H1 (cell line): Measurements from ENCODE around the gene NMT2. TPM values are rescaled to one million over a fixed set of nuclear protein-coding genes. Genes with fewer than 3 reads are reported as not detected.

Experiments
- CTCF ChIA-PET: fragments of 300-600 bp; sonication (Branson Sonifier 250); formaldehyde crosslinking; loops from one replicate; lab custom pipeline; 2021; ENCODE audit not compliant: partially characterized antibody; lab: Charles Lee
- POLR2A ChIA-PET: fragments of 300-600 bp; sonication (Branson Sonifier 250); formaldehyde crosslinking; loops from one replicate; lab custom pipeline; 2021; ENCODE audit warnings: inconsistent platforms; ENCODE audit not compliant: partially characterized antibody; lab: Charles Lee
- DNase-seq, 2 experiments: peaks; one replicate each; pipeline versions ENCODE4 v3.0.0 to v3.0.0-alpha.2; 2010 to 2022; ENCODE audit warnings: low spot score in 2 of 2, low read depth in 1 of 2, mixed read lengths in 1 of 2
- FAIRE-seq: peaks from 2 replicates; lab custom pipeline; 2011; peaks lifted over from hg19 to GRCh38; lab: Jason Lieb, UNC
- H2AFZ ChIP-seq: 2 replicates; pipeline ENCODE4 v1.8.1; 2012; ENCODE audit warnings: low read length, inconsistent platforms
- H2AK5ac ChIP-seq: 2 replicates; pipeline ENCODE4 v1.6.1; 2013; ENCODE audit warnings: low read depth, low read length
- H2BK120ac ChIP-seq: replicated peaks from 2 replicates; pipeline ENCODE3; 2013; ENCODE audit warnings: low read depth, low read length, inconsistent platforms
- H2BK12ac ChIP-seq: 2 replicates; pipeline ENCODE4 v1.6.1; 2013; ENCODE audit warnings: low read depth, low read length
- H2BK15ac ChIP-seq: 2 replicates; pipeline ENCODE4 v1.6.1; 2013; ENCODE audit warnings: low read length
- H2BK20ac ChIP-seq: 2 replicates; pipeline ENCODE4 v1.6.1; 2013; ENCODE audit warnings: low read length
- H2BK5ac ChIP-seq: 2 replicates; pipeline ENCODE4 v1.6.1; 2013; ENCODE audit warnings: low read depth, low read length
- H3K14ac ChIP-seq: 2 replicates; pipeline ENCODE4 v1.6.1; 2013; ENCODE audit warnings: inconsistent platforms; ENCODE audit not compliant: insufficient read length
- H3K18ac ChIP-seq: 2 replicates; pipeline ENCODE4 v1.6.1; 2013; ENCODE audit warnings: low read length; ENCODE audit errors: extremely low read depth
- H3K23ac ChIP-seq: 2 replicates; pipeline ENCODE4 v1.6.1; 2013; ENCODE audit warnings: inconsistent platforms; ENCODE audit not compliant: insufficient read length
- H3K23me2 ChIP-seq: 2 replicates; pipeline ENCODE4 v1.6.1; 2013; ENCODE audit warnings: low read depth, low read length
- H3K27ac ChIP-seq: 2 replicates; pipeline ENCODE4 v1.6.1; 2011; ENCODE audit warnings: low read depth, low read length, inconsistent platforms
- H3K27me3 ChIP-seq, 4 experiments: replicated peaks in 1 of 4; 1 replicate in 1 of 4; 2 replicates in 3 of 4; pipeline versions ENCODE4 v1.6.1 to v1.8.1; 2011 to 2013; ENCODE audit warnings: low read length in 3 of 4, mild to moderate bottlenecking in 3 of 4, inconsistent platforms in 2 of 4, mixed read lengths in 2 of 4, moderate library complexity in 1 of 4; ENCODE audit not compliant: control insufficient read depth in 3 of 4, insufficient read depth in 3 of 4; ENCODE audit errors: extremely low read depth in 1 of 4
- H3K36me3 ChIP-seq, 4 experiments: 2 replicates each; pipeline versions ENCODE4 v1.6.1 to v1.8.1; 2011 to 2013; ENCODE audit warnings: mild to moderate bottlenecking in 4 of 4, low read length in 3 of 4, moderate library complexity in 2 of 4, control low read depth in 1 of 4, inconsistent platforms in 1 of 4; ENCODE audit not compliant: insufficient read depth in 4 of 4, control insufficient read depth in 2 of 4
- H3K4ac ChIP-seq: replicated peaks from 2 replicates; pipeline ENCODE3; 2013; ENCODE audit warnings: low read length, low read depth, mixed read lengths, inconsistent platforms; ENCODE audit not compliant: insufficient read length
- H3K4me1 ChIP-seq, 4 experiments: replicated peaks in 1 of 4; 1 replicate in 1 of 4; 2 replicates in 3 of 4; pipeline versions ENCODE4 v1.6.1 to v1.8.1; 2011 to 2013; ENCODE audit warnings: low read length in 3 of 4, inconsistent platforms in 2 of 4, mixed read lengths in 1 of 4; ENCODE audit not compliant: insufficient read depth in 4 of 4, control insufficient read depth in 3 of 4
- H3K4me2 ChIP-seq, 2 experiments: 2 replicates each; pipeline versions ENCODE4 v1.6.1 to v1.8.1; 2011 to 2013; ENCODE audit warnings: low read depth in 2 of 2, low read length in 2 of 2, control low read depth in 1 of 2, inconsistent platforms in 1 of 2, mild to moderate bottlenecking in 1 of 2; ENCODE audit not compliant: insufficient read depth in 1 of 2
- H3K4me3 ChIP-seq, 4 experiments: fragments of 200-600, 300-600 bp in 1 of 4; sonication (generic), shearing (Covaris generic), sonication (Bioruptor Twin) in 1 of 4; 2 replicates each; pipeline versions ENCODE4 v1.5.1 to v1.8.1; 2011 to 2016; ENCODE audit warnings: low read length in 4 of 4, low read depth in 3 of 4, control low read depth in 2 of 4, inconsistent platforms in 2 of 4, mild to moderate bottlenecking in 2 of 4, mixed read lengths in 1 of 4, moderate library complexity in 1 of 4; ENCODE audit not compliant: insufficient read depth in 2 of 4; ENCODE audit errors: extremely low read depth in 1 of 4
- H3K56ac ChIP-seq: replicated peaks from 2 replicates; pipeline ENCODE3; 2013; ENCODE audit warnings: low read depth, mild to moderate bottlenecking, mixed read lengths, low read length, inconsistent platforms; ENCODE audit not compliant: insufficient read length
- H3K79me1 ChIP-seq: 2 replicates; pipeline ENCODE4 v1.6.1; 2013; ENCODE audit warnings: low read depth, low read length, control low read depth
- H3K79me2 ChIP-seq, 2 experiments: 2 replicates each; pipeline versions ENCODE4 v1.6.1 to v1.8.1; 2012 to 2013; ENCODE audit warnings: low read length in 2 of 2, mild to moderate bottlenecking in 2 of 2, inconsistent platforms in 1 of 2; ENCODE audit not compliant: insufficient read depth in 2 of 2, control insufficient read depth in 1 of 2
- H3K9ac ChIP-seq, 4 experiments: replicated peaks in 1 of 4; 1 replicate in 1 of 4; 2 replicates in 3 of 4; pipeline versions ENCODE4 v1.6.1 to v1.8.1; 2011 to 2013; ENCODE audit warnings: low read depth in 3 of 4, low read length in 3 of 4, control low read depth in 2 of 4, mild to moderate bottlenecking in 2 of 4, moderate library complexity in 2 of 4, inconsistent platforms in 1 of 4; ENCODE audit errors: extremely low read depth in 1 of 4
- H3K9me3 ChIP-seq, 2 experiments: 2 replicates each; pipeline versions ENCODE4 v1.6.1 to v1.8.1; 2012 to 2013; ENCODE audit warnings: mild to moderate bottlenecking in 2 of 2, moderate library complexity in 2 of 2, control low read depth in 1 of 2, inconsistent platforms in 1 of 2, low read depth in 1 of 2, low read length in 1 of 2, mixed read lengths in 1 of 2; ENCODE audit not compliant: insufficient read depth in 2 of 2
- H4K20me1 ChIP-seq, 2 experiments: replicated peaks in 1 of 2; 2 replicates each; pipeline versions ENCODE3 to v1.8.1; 2011 to 2013; ENCODE audit warnings: inconsistent platforms in 2 of 2, low read length in 2 of 2, mild to moderate bottlenecking in 1 of 2; ENCODE audit not compliant: insufficient read depth in 2 of 2, control insufficient read depth in 1 of 2
- H4K5ac ChIP-seq: 2 replicates; pipeline ENCODE4 v1.6.1; 2013; ENCODE audit warnings: low read length, low read depth, mixed read lengths, inconsistent platforms; ENCODE audit not compliant: insufficient read length
- H4K8ac ChIP-seq: 2 replicates; pipeline ENCODE4 v1.8.0; 2013; ENCODE audit warnings: mild to moderate bottlenecking, moderate library complexity, low read length, inconsistent platforms; ENCODE audit not compliant: insufficient read depth; ENCODE audit errors: extremely low read depth
- H4K91ac ChIP-seq: replicated peaks from 2 replicates; pipeline ENCODE3; 2013; ENCODE audit warnings: low read length, mixed read lengths, inconsistent platforms; ENCODE audit not compliant: insufficient read length
- ATF2 ChIP-seq: IDR thresholded peaks from 2 replicates; pipeline ENCODE4 v1.6.1; 2012; ENCODE audit warnings: low read length, inconsistent platforms
- EGR1 ChIP-seq: IDR thresholded peaks from 2 replicates; pipeline ENCODE4 v1.6.1; 2011; ENCODE audit warnings: low read depth, low read length, borderline replicate concordance
- JUN ChIP-seq: IDR thresholded peaks from 2 replicates; pipeline ENCODE4 v1.6.1; 2011; ENCODE audit warnings: low read depth, mild to moderate bottlenecking, improper control_type of control experiment, low read length
- JUND ChIP-seq: IDR thresholded peaks from 2 replicates; pipeline ENCODE4 v1.6.1; 2011; ENCODE audit warnings: mild to moderate bottlenecking, improper control_type of control experiment, low read length
- MAFK ChIP-seq: IDR thresholded peaks from 2 replicates; pipeline ENCODE4 v1.6.1; 2012; ENCODE audit warnings: low read depth, mild to moderate bottlenecking, improper control_type of control experiment, low read length
- MAX ChIP-seq: IDR thresholded peaks from 2 replicates; pipeline ENCODE4 v1.6.1; 2012; ENCODE audit warnings: inconsistent platforms
- NRF1 ChIP-seq: IDR thresholded peaks from 2 replicates; pipeline ENCODE4 v1.6.1; 2011; ENCODE audit warnings: mild to moderate bottlenecking, low read depth, low read length, improper control_type of control experiment
- POLR2AphosphoS5 ChIP-seq: IDR thresholded peaks from 2 replicates; pipeline ENCODE4 v1.6.1; 2011; ENCODE audit warnings: low read depth, low read length
- TEAD4 ChIP-seq: IDR thresholded peaks from 2 replicates; pipeline ENCODE4 v1.6.1; 2012; ENCODE audit warnings: low read depth, low read length, inconsistent platforms, mixed read lengths
- WGBS, 2 experiments: shearing (Covaris generic) in 1 of 2; methylation state at CpG; one replicate each; pipeline versions ENCODE4 v1.1.6 to v1.1.7; 2013 to 2015; ENCODE audit warnings: low lambda C conversion rate in 2 of 2, mixed read lengths in 2 of 2, inconsistent platforms in 1 of 2, low coverage in 1 of 2, missing lambda C conversion rate in 1 of 2; ENCODE audit not compliant: insufficient replicate concordance in 2 of 2, insufficient coverage in 1 of 2, insufficient read length in 1 of 2; ENCODE audit errors: extremely low coverage in 1 of 2, missing lambda C conversion rate in 1 of 2; 5-methylcytosine and 5-hydroxymethylcytosine counted together
- polyA plus RNA-seq, 7 experiments: library from polyadenylated mRNA; depleted of rRNA in 3 of 7; stranded (reverse) in 5 of 7; unstranded in 2 of 7; fragments of >200 nt in 5 of 7; fragments of 200-250 nt in 2 of 7; gene quantifications; 1 replicate in 5 of 7; 2 replicates in 1 of 7; 4 replicates in 1 of 7; pipeline versions ENCODE4 v1.2.1 to v1.2.3, GENCODE V29; 2011 to 2013; ENCODE audit warnings: missing spikeins in 2 of 7, mixed read lengths in 2 of 7
- total RNA-seq: library from RNA; stranded (reverse); fragmentation: NEBNext Ultra II Directional; extraction: Animal tissue kit (Norgen Biotek cat#: 25700); gene quantifications from 2 replicates; pipeline ENCODE4 v1.2.1, GENCODE V29; 2021

NMT2 gene
- total and polyA plus RNA-seq, 2 of the 8 experiments (the other 6 are each of a cell fraction or from before 2014, with no cell fraction given) = 4.4 to 15.4 TPM

GRCh38 chr10:15200626-15201025 lies 32.1 kb upstream of the NMT2 start:
- POLR2A ChIA-PET = no interaction called here
- H3K56ac ChIP-seq = no peak overlapping the region
- DNase-seq = no peak
- H4K91ac ChIP-seq = no peak overlapping the region
- H3K9me3 ChIP-seq = no peaks in the 10 kb centered on the region
- no peak overlapping the region for H3K4me2 ChIP-seq
- no peak overlapping the region for H2BK120ac ChIP-seq
- H3K27ac ChIP-seq = no peak overlapping the region
- H3K9ac ChIP-seq = no peak overlapping the region
- no peak overlapping the region for H3K4ac ChIP-seq
- H2AK5ac ChIP-seq = no peak overlapping the region; the same call in 1 of the 2 replicates
- H4K20me1 ChIP-seq = no peaks in the 10 kb centered on the region
- no peaks in the 10 kb centered on the region for H3K79me2 ChIP-seq
- H2BK12ac ChIP-seq = peak overlapping the region; percentile 96; the same call in 1 of the 2 replicates
- 89% methylated on average over 2 of the region's 2 CpGs; no CpG with 5 or more reads in 1 of the 2 experiments for WGBS, 2 experiments
- no peak overlapping the region for H2AFZ ChIP-seq
- no peak for FAIRE-seq
- H2BK5ac ChIP-seq = peak overlapping the region; percentile 82; the same call in 1 of the 2 replicates
- no peak overlapping the region for H3K18ac ChIP-seq
- H2BK15ac ChIP-seq = no peak overlapping the region
- no peak overlapping the region for H2BK20ac ChIP-seq
- H3K27me3 ChIP-seq = no peaks in the 10 kb centered on the region
- H3K23me2 ChIP-seq = no peaks in the 10 kb centered on the region
- H3K79me1 ChIP-seq = no peaks in the 10 kb centered on the region
- no peaks in the 10 kb centered on the region for H3K36me3 ChIP-seq
- peaks cover 0 to 8% (median 2%) of the 10 kb centered on the region in 4 experiments; a peak in 2 of 7 replicates for H3K4me1 ChIP-seq
- no peak overlapping the region for H3K23ac ChIP-seq
- TF ChIP-seq MAFK (no peak), JUND (peak; percentile 97), POLR2AphosphoS5 (no peak), JUN (peak; percentile 92), NRF1 (no peak), MAX (no peak), ATF2 (peak; percentile 87), TEAD4 (peak; percentile 94), EGR1 (no peak)
- CTCF ChIA-PET = interaction anchor here (1.4 kb wide), 1 partner anchor 33 kb away, joined by 3 read pairs; no protein-coding TSS in a partner anchor
- no peak overlapping the region for H3K14ac ChIP-seq
- no peak overlapping the region for H4K5ac ChIP-seq
- no peak overlapping the region for H4K8ac ChIP-seq
- H3K4me3 ChIP-seq = no peak overlapping the region
